ENCODE data around the gene CATSPER3. TPM values are rescaled to one million over a fixed set of nuclear protein-coding genes. Genes with fewer than 3 reads are reported as not detected.

CATSPER3 gene
- total RNA-seq, 1 experiment from 2014 or later = 1.7 TPM

GRCh38 chr5:134937526-134937925 is 30.2 kb upstream of the CATSPER3 start:
- Histone ChIP-seq H3K27me3 (ENCODE audit: insufficient read depth, low read length) (no peaks in the 10 kb centered on the region), H3K9me3 (ENCODE audit: control insufficient read depth in 1 of 2, insufficient read depth in 1 of 2, low read depth in 1 of 2, low read length in 2 of 2) (no peaks in the 10 kb centered on the region), H3K27ac (ENCODE audit: low read depth, low read length) (no peak overlapping the region), H3K4me2 (ENCODE audit: low read length) (no peak overlapping the region), H4K20me1 (ENCODE audit: insufficient read depth) (no peaks in the 10 kb centered on the region; the same call in 1 of the 2 replicates), H3K9ac (ENCODE audit: low read length) (no peak overlapping the region), H3K4me1 (ENCODE audit: control insufficient read depth in 1 of 2, insufficient read depth in 2 of 2, low read length in 2 of 2) (no peaks in the 10 kb centered on the region), H3K36me3 (ENCODE audit: control insufficient read depth in 1 of 2, insufficient read depth in 2 of 2, low read length in 2 of 2) (no peaks in the 10 kb centered on the region), H3K4me3 (replicated peaks in 1 of 2; ENCODE audit: low read depth in 1 of 2, low read length in 2 of 2) (no peak overlapping the region), H2AFZ (ENCODE audit: low read depth, low read length, poor library complexity, severe bottlenecking) (no peak overlapping the region), H3K9me2 (ENCODE audit: insufficient read depth) (no peaks in the 10 kb centered on the region), H3K79me2 (ENCODE audit: insufficient read depth, low read length) (no peaks in the 10 kb centered on the region)
- TF ChIP-seq SP1 (IDR thresholded peaks at IDR 0.05; ENCODE audit: low read depth) (no peak), ZBTB33 (IDR thresholded peaks at IDR 0.05; ENCODE audit: extremely low read depth, insufficient replicate concordance, low read length) (no peak), REST (IDR thresholded peaks at IDR 0.05; ENCODE audit: low read depth) (no peak), CTCF (IDR thresholded peaks at IDR 0.05 in 2 of 3, conservative IDR thresholded peaks at IDR 0.05 in 1 of 3; ENCODE audit: borderline replicate concordance in 1 of 3, insufficient read depth in 1 of 3, low read depth in 2 of 3, low read length in 2 of 3) (no peak), SRF (IDR thresholded peaks at IDR 0.05; ENCODE audit: low read depth) (no peak), RAD21 (IDR thresholded peaks at IDR 0.05; ENCODE audit: low read depth) (no peak), CBX3 (IDR thresholded peaks at IDR 0.05; ENCODE audit: low read depth) (no peak), EZH2 (IDR thresholded peaks at IDR 0.05) (no peak), CEBPB (IDR thresholded peaks at IDR 0.05; ENCODE audit: low read depth) (no peak), TCF7L2 (IDR thresholded peaks at IDR 0.05; ENCODE audit: borderline replicate concordance, extremely low read depth, insufficient read depth, insufficient read length) (no peak), FOSL1 (IDR thresholded peaks at IDR 0.05; ENCODE audit: low read depth) (no peak), POLR2A (IDR thresholded peaks at IDR 0.05; ENCODE audit: borderline replicate concordance, extremely low read depth, insufficient read depth, insufficient read length) (no peak), EZH2phosphoT487 (IDR thresholded peaks at IDR 0.05; ENCODE audit: borderline replicate concordance) (no peak), SIN3A (IDR thresholded peaks at IDR 0.05; ENCODE audit: low read depth) (no peak)
- CTCF ChIA-PET = no interaction called here
- BruUV-seq (replicated peaks) = no TSS peak
- RAD21 ChIA-PET (ENCODE audit: low non-redundant PET in 1 of 2, low total read pairs in 2 of 2, uncharacterized antibody in 2 of 2, unreplicated experiment in 2 of 2) = no interaction called here
- intact Hi-C loops (cut with micrococcal nuclease) = no loop called here
- ATAC-seq = no peak
- POLR2A ChIA-PET = no interaction called here
- no peak for DNase-seq (ENCODE audit: low read depth, low spot score)

All from HCT116 (cell line).